NK-92 treated with Interleukin-12 subunit alpha and Interleukin-12 subunit beta, amount 100 ng/mL, for 24 hours (cell line): Measurements from ENCODE around the gene SMIM43.
A peak's percentile ranks its signal among the peaks of the same experiment; 100 is the strongest.

ENCODE experiments used
- DNase-seq: peaks from one replicate; lab custom pipeline; 2025; lab: John Stamatoyannopoulos, UW

Gene SMIM43

GRCh38 chr4:121764702-121765367, at the start of gene SMIM43:
Gene SMIM43, minus strand, starts transcription at chr4:121765164. Its CDS starts 59 bp downstream, at chr4:121765105.
- DNase-seq: no peak

- DNase-seq: no peak
Observed at GRCh38 chr4:121814756-121815155, 49.8 kb upstream of the SMIM43 start.

GRCh38 chr4:121811122-121811521, 46.2 kb upstream of the SMIM43 start:
- no peak for DNase-seq

GRCh38 chr4:121806411-121806810, 41.4 kb upstream of the SMIM43 start:
- DNase-seq: no peak

- no peak for DNase-seq
Observed at GRCh38 chr4:121801715-121802075, 36.7 kb upstream of the SMIM43 start.

GRCh38 chr4:121800961-121801714, 36.2 kb upstream of the SMIM43 start, which contains the start of gene EXOSC9:
Gene EXOSC9, plus strand, starts transcription at chr4:121801323. Its CDS starts 102 bp downstream, at chr4:121801425.
- peak; percentile 73 for DNase-seq

GRCh38 chr4:121800638-121800960, 35.6 kb upstream of the SMIM43 start:
- no peak for DNase-seq

GRCh38 chr4:121799867-121800501, 35.0 kb upstream of the SMIM43 start:
- no peak for DNase-seq

- DNase-seq: no peak
Observed at GRCh38 chr4:121799208-121799823, 34.4 kb upstream of the SMIM43 start.

GRCh38 chr4:121796283-121796682, 31.3 kb upstream of the SMIM43 start:
- DNase-seq: no peak

- DNase-seq: no peak
Observed at GRCh38 chr4:121794505-121795188, 29.7 kb upstream of the SMIM43 start.

- no peak for DNase-seq
Observed at GRCh38 chr4:121792966-121793365, 28.0 kb upstream of the SMIM43 start.

- DNase-seq: no peak
Observed at GRCh38 chr4:121791481-121791880, 26.5 kb upstream of the SMIM43 start.

- DNase-seq: no peak
Observed at GRCh38 chr4:121790976-121791375, 26.0 kb upstream of the SMIM43 start.

- DNase-seq: no peak
Observed at GRCh38 chr4:121789960-121790829, 25.2 kb upstream of the SMIM43 start.

- no peak for DNase-seq
Observed at GRCh38 chr4:121789455-121789854, 24.5 kb upstream of the SMIM43 start.

GRCh38 chr4:121788896-121789295, 23.9 kb upstream of the SMIM43 start:
- no peak for DNase-seq

- DNase-seq: no peak
Observed at GRCh38 chr4:121786221-121786620, 21.3 kb upstream of the SMIM43 start.

GRCh38 chr4:121785479-121785878, 20.5 kb upstream of the SMIM43 start:
- no peak for DNase-seq

GRCh38 chr4:121784975-121785374, 20.0 kb upstream of the SMIM43 start:
- no peak for DNase-seq

GRCh38 chr4:121784401-121784800, 19.4 kb upstream of the SMIM43 start:
- no peak for DNase-seq
